Neuronal stem cell (in vitro differentiated cells): ENCODE data around the gene ERC2.

ENCODE experiments used
- DNase-seq: peaks from one replicate; pipeline ENCODE4 v3.0.0-alpha.2; 2013; ENCODE audit warnings: low spot score
- H2AFZ ChIP-seq: one replicate; pipeline ENCODE4 v1.6.1; 2013; ENCODE audit warnings: mild to moderate bottlenecking, low read length, inconsistent platforms
- H2AK5ac ChIP-seq: 2 replicates; pipeline ENCODE4 v1.6.1; 2013; ENCODE audit warnings: low read depth, mild to moderate bottlenecking, inconsistent platforms, low read length, moderate library complexity, mixed read lengths
- H2BK120ac ChIP-seq: 2 replicates; pipeline ENCODE4 v1.6.1; 2013; ENCODE audit warnings: low read depth, mild to moderate bottlenecking, inconsistent platforms, low read length, moderate library complexity, mixed read lengths
- H2BK12ac ChIP-seq: one replicate; pipeline ENCODE4 v1.6.1; 2013; ENCODE audit warnings: low read length, inconsistent platforms
- H2BK15ac ChIP-seq: 2 replicates; pipeline ENCODE4 v1.6.1; 2013; ENCODE audit warnings: mild to moderate bottlenecking, low read length, inconsistent platforms, mixed read lengths
- H2BK5ac ChIP-seq: one replicate; pipeline ENCODE4 v1.6.1; 2013; ENCODE audit warnings: inconsistent platforms, mild to moderate bottlenecking, low read length, moderate library complexity
- H3K14ac ChIP-seq: one replicate; pipeline ENCODE4 v1.6.1; 2013; ENCODE audit warnings: low read length, inconsistent platforms
- H3K18ac ChIP-seq: 2 replicates; pipeline ENCODE4 v1.6.1; 2013; ENCODE audit warnings: low read length, inconsistent platforms
- H3K23ac ChIP-seq: 2 replicates; pipeline ENCODE4 v1.6.1; 2013; ENCODE audit warnings: low read depth, mild to moderate bottlenecking, mixed read lengths, low read length, inconsistent platforms; ENCODE audit not compliant: poor library complexity
- H3K27ac ChIP-seq: replicated peaks from 3 replicates; pipeline ENCODE4 v1.5.1; 2013; ENCODE audit warnings: low read length, inconsistent platforms
- H3K27me3 ChIP-seq, 3 experiments: 2 replicates each; pipeline ENCODE4 v1.6.1; 2013; ENCODE audit warnings: low read length in 3 of 3, mild to moderate bottlenecking in 2 of 3, inconsistent platforms in 1 of 3, low read depth in 1 of 3, mixed read lengths in 1 of 3, moderate library complexity in 1 of 3; ENCODE audit not compliant: control insufficient read depth in 3 of 3, insufficient read depth in 3 of 3
- H3K36me3 ChIP-seq, 2 donors: replicated peaks in 1 of 2; 2 replicates each; pipeline ENCODE4 v1.6.1; 2013; ENCODE audit warnings: low read length in 2 of 2; ENCODE audit not compliant: control insufficient read depth in 2 of 2, insufficient read depth in 2 of 2
- H3K4ac ChIP-seq: 2 replicates; pipeline ENCODE4 v1.6.1; 2013; ENCODE audit warnings: inconsistent platforms, mild to moderate bottlenecking, low read length, moderate library complexity
- H3K4me1 ChIP-seq, 2 donors: 1 replicate in 1 of 2; 2 replicates in 1 of 2; pipeline ENCODE4 v1.6.1; 2013; ENCODE audit warnings: low read length in 2 of 2, low read depth in 1 of 2; ENCODE audit not compliant: control insufficient read depth in 2 of 2, insufficient read depth in 1 of 2
- H3K4me2 ChIP-seq: one replicate; pipeline ENCODE4 v1.6.1; 2013; ENCODE audit warnings: mild to moderate bottlenecking, low read length, inconsistent platforms; ENCODE audit not compliant: insufficient read depth, poor library complexity, severe bottlenecking
- H3K4me3 ChIP-seq, 2 donors: 2 replicates each; pipeline ENCODE4 v1.5.1; 2013; ENCODE audit warnings: low read length in 2 of 2, mild to moderate bottlenecking in 2 of 2, inconsistent platforms in 1 of 2, moderate library complexity in 1 of 2
- H3K79me1 ChIP-seq: one replicate; pipeline ENCODE4 v1.6.1; 2013; ENCODE audit warnings: low read depth, mild to moderate bottlenecking, inconsistent platforms, low read length, moderate library complexity
- H3K9ac ChIP-seq: one replicate; pipeline ENCODE4 v1.6.1; 2013; ENCODE audit warnings: mild to moderate bottlenecking, low read depth, low read length, inconsistent platforms; ENCODE audit not compliant: poor library complexity
- H3K9me3 ChIP-seq, 2 donors: replicated peaks in 1 of 2; 2 replicates each; pipeline versions ENCODE3 to v1.6.1; 2013; ENCODE audit warnings: low read length in 2 of 2, mild to moderate bottlenecking in 2 of 2, inconsistent platforms in 1 of 2, low read depth in 1 of 2, mixed read lengths in 1 of 2, moderate library complexity in 1 of 2; ENCODE audit not compliant: control insufficient read depth in 2 of 2, insufficient read depth in 1 of 2
- H4K8ac ChIP-seq: one replicate; pipeline ENCODE4 v1.6.1; 2013; ENCODE audit warnings: low read depth, mild to moderate bottlenecking, inconsistent platforms, low read length, moderate library complexity
- H4K91ac ChIP-seq: one replicate; pipeline ENCODE4 v1.6.1; 2013; ENCODE audit warnings: low read length, low read depth, mild to moderate bottlenecking, inconsistent platforms; ENCODE audit not compliant: poor library complexity
- WGBS, 2 donors: extraction: QIAGEN DNeasy Blood & Tissue Kit; methylation state at CpG; one replicate each; pipeline ENCODE4 v1.1.7; 2013; ENCODE audit warnings: missing lambda C conversion rate in 2 of 2, mixed read lengths in 1 of 2; ENCODE audit not compliant: insufficient read length in 2 of 2, insufficient replicate concordance in 1 of 2; ENCODE audit errors: extremely low coverage in 2 of 2; 5-methylcytosine and 5-hydroxymethylcytosine counted together

The ERC2 gene

GRCh38 chr3:55591888-55592287 lies 876.4 kb downstream of the ERC2 start:
- Histone ChIP-seq H2AK5ac (no peak overlapping the region), H3K9me3 (no peaks in the 10 kb centered on the region), H3K9ac (no peak overlapping the region), H3K36me3 (no peaks in the 10 kb centered on the region), H3K4me3 (no peak overlapping the region), H3K27me3 (no peaks in the 10 kb centered on the region), H3K18ac (no peak overlapping the region), H4K91ac (no peak overlapping the region), H2BK15ac (no peak overlapping the region), H3K23ac (no peak overlapping the region), H3K79me1 (no peaks in the 10 kb centered on the region), H3K4ac (no peak overlapping the region), H3K14ac (no peak overlapping the region), H2BK120ac (no peak overlapping the region), H2BK12ac (no peak overlapping the region), H3K27ac (no peak overlapping the region), H2BK5ac (no peak overlapping the region), H3K4me2 (no peak overlapping the region), H2AFZ (no peak overlapping the region), H3K4me1 (peaks cover 0 to 5% of the 10 kb centered on the region in 2 donors), H4K8ac (no peak overlapping the region)
- no CpG with 5 or more reads among the region's 5 CpGs for WGBS, 2 donors
- DNase-seq = no peak

GRCh38 chr3:55588146-55588765 lies 880.0 kb downstream of the ERC2 start:
- no peak overlapping the region for H2AK5ac ChIP-seq
- no peak overlapping the region for H2AFZ ChIP-seq
- H2BK12ac ChIP-seq = no peak overlapping the region
- H3K4ac ChIP-seq = no peak overlapping the region
- no CpG with 5 or more reads among the region's 10 CpGs for WGBS, 2 donors
- H4K8ac ChIP-seq = no peak overlapping the region
- H3K9ac ChIP-seq = no peak overlapping the region
- H3K36me3 ChIP-seq = no peaks in the 10 kb centered on the region
- DNase-seq = no peak
- no peak overlapping the region for H3K14ac ChIP-seq
- H3K4me3 ChIP-seq = no peak overlapping the region
- H3K9me3 ChIP-seq = no peaks in the 10 kb centered on the region
- H3K79me1 ChIP-seq = no peaks in the 10 kb centered on the region
- no peak overlapping the region for H2BK120ac ChIP-seq
- H3K23ac ChIP-seq = no peak overlapping the region
- no peak overlapping the region for H3K18ac ChIP-seq
- no peaks in the 10 kb centered on the region for H3K27me3 ChIP-seq
- H3K4me2 ChIP-seq = no peak overlapping the region
- no peak overlapping the region for H3K27ac ChIP-seq
- no peak overlapping the region for H2BK5ac ChIP-seq
- no peak overlapping the region for H2BK15ac ChIP-seq
- no peak overlapping the region for H4K91ac ChIP-seq
- peaks cover 0 to 5% of the 10 kb centered on the region in 2 donors for H3K4me1 ChIP-seq

GRCh38 chr3:55585856-55586255 lies 882.4 kb downstream of the ERC2 start:
- no peak for DNase-seq
- Histone ChIP-seq H4K91ac (no peak overlapping the region), H3K23ac (no peak overlapping the region), H3K4ac (no peak overlapping the region), H3K4me2 (no peak overlapping the region), H3K18ac (no peak overlapping the region), H3K79me1 (no peaks in the 10 kb centered on the region), H3K36me3 (no peaks in the 10 kb centered on the region), H3K9ac (no peak overlapping the region), H3K4me3 (no peak overlapping the region), H3K14ac (no peak overlapping the region), H3K27ac (no peak overlapping the region), H2BK15ac (no peak overlapping the region), H2AK5ac (no peak overlapping the region), H2BK12ac (no peak overlapping the region), H2BK120ac (no peak overlapping the region), H2BK5ac (no peak overlapping the region), H3K4me1 (peaks cover 0 to 5% of the 10 kb centered on the region in 2 donors), H3K9me3 (no peaks in the 10 kb centered on the region), H2AFZ (peak overlapping the region; percentile 50), H3K27me3 (no peaks in the 10 kb centered on the region), H4K8ac (no peak overlapping the region)
- WGBS, 2 donors = no CpG with 5 or more reads among the region's 9 CpGs

GRCh38 chr3:55584716-55585368 lies 883.4 kb downstream of the ERC2 start:
- H2BK5ac ChIP-seq = no peak overlapping the region
- no peak overlapping the region for H3K9ac ChIP-seq
- no peak overlapping the region for H2BK12ac ChIP-seq
- no peak overlapping the region for H2BK15ac ChIP-seq
- H3K27me3 ChIP-seq = no peaks in the 10 kb centered on the region
- no peak overlapping the region for H2AK5ac ChIP-seq
- H3K18ac ChIP-seq = no peak overlapping the region
- H3K4ac ChIP-seq = no peak overlapping the region
- no peak overlapping the region for H3K4me2 ChIP-seq
- no peak overlapping the region for H4K8ac ChIP-seq
- no peaks in the 10 kb centered on the region for H3K79me1 ChIP-seq
- DNase-seq = no peak
- no peaks in the 10 kb centered on the region for H3K9me3 ChIP-seq
- H3K23ac ChIP-seq = no peak overlapping the region
- no peak overlapping the region for H2AFZ ChIP-seq
- no peak overlapping the region for H3K4me3 ChIP-seq
- H4K91ac ChIP-seq = no peak overlapping the region
- no peaks in the 10 kb centered on the region for H3K4me1 ChIP-seq
- no peak overlapping the region for H3K27ac ChIP-seq
- WGBS, 2 donors = no CpG with 5 or more reads among the region's 15 CpGs
- no peak overlapping the region for H2BK120ac ChIP-seq
- no peaks in the 10 kb centered on the region for H3K36me3 ChIP-seq
- no peak overlapping the region for H3K14ac ChIP-seq
